Measurements from ENCODE around the gene NDUFC2.
"Not testable (repeated sequence)": the region's sequence is repeated elsewhere in the genome, so short reads cannot be mapped to it uniquely, and the experiment has no call there.

The NDUFC2 gene

DNA sequence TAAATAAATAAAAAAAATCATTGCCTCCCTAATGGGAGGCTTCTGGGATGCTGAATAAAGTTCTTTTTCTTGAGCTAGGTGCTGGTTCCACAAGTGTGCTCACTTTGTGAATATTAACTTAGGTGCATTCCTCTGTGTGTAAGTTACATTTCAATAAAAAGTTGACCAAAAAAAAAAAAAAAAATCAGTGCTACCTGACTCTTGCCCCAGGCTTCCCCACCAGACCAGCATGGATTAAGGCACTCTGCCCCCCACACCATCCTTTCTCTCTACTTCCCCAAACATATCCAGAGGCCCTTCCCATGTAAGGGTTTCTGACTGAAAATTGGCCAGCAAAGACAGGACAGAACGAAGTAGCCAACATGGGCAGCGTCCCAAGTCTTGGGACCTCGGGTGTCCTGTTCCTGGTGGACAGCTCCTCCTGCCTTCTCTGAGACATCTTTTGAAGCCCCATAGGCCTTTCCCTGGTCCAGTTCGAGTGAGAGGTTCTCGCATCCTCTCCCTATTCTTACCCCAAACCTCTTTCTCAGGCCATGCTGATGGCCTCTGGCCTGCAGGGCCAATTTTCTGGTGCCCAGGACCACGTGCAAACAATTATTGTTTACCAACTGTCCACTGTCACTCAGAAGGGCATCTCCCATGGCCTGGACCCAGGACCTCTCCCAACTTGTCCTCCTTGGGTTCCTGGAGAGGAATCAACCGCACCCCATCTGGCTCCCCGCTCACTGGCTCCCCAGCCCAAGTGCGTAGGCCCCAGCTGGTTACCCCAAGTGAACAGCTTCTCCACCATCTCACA lies 41.6 kb downstream of the NDUFC2 start:
- ATAC-seq (replicated peaks) (no peak), DNase-seq (no peak)
- Mint-ChIP-seq H3K4me3 (no peak overlapping the region), H3K4me1 (peaks cover 10 to 11% of the 10 kb centered on the region in 2 donors), H3K27me3 (no peaks in the 10 kb centered on the region), H3K9me3 (no peaks in the 10 kb centered on the region), H3K27ac (no peak overlapping the region), H3K36me3 (no peaks in the 10 kb centered on the region)

DNA sequence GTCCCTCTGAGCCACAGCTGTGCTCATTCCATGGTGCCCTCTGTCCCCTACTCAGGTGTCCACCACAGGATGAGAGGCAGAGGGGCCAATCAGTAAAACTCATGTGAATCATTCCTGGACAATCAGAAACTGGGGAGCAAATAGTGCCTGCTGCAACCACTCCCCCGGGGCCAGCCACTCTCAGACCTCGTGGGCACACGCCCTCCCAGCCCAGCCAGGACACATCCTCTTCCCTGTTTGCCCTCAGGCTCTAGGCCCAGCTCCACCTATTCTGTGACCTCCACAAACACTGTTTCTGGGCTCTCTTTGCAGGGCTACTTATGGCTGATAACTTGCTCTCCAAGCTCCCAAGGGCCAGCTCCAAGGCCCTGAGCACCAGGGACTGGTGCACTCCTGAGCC lies 42.6 kb downstream of the NDUFC2 start:
- no peaks in the 10 kb centered on the region for H3K36me3 Mint-ChIP-seq
- peak overlapping the region; percentile 5 for H3K27ac Mint-ChIP-seq
- no peak for DNase-seq

DNA sequence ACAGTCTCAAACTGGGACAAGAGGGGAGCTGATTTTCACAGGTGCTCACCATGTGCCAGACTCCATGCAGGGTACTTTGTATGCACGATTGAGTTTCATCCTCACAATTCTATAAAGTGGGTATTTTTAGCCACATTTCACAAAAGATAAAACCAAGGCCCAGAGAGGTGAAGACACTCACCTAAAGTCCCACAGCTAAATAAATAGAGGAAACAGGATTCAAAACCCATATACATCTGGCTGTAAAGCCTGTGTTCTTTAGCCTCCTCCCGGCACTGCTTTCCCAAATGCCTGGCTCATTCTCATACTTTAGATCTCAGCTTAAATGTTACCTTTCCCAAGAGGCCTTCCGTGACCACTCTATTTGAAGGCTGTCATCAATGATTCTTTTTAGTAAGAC lies 43.3 kb downstream of the NDUFC2 start:
- Mint-ChIP-seq H3K27me3 (no peaks in the 10 kb centered on the region), H3K4me1 (peaks cover 11 to 12% of the 10 kb centered on the region in 2 donors), H3K4me3 (no peak overlapping the region), H3K36me3 (no peaks in the 10 kb centered on the region), H3K9me3 (no peaks in the 10 kb centered on the region), H3K27ac (no peak overlapping the region)
- ATAC-seq (replicated peaks), result no peak
- no peak for DNase-seq

More for the DNA sequence above, 42.6 kb downstream of the NDUFC2 start:
- Mint-ChIP-seq H3K9me3 (no peaks in the 10 kb centered on the region), H3K27me3 (no peaks in the 10 kb centered on the region), H3K4me3 (no peak overlapping the region), H3K4me1 (peaks cover 10 to 11% of the 10 kb centered on the region in 2 donors)
- no peak for ATAC-seq (replicated peaks)

DNA sequence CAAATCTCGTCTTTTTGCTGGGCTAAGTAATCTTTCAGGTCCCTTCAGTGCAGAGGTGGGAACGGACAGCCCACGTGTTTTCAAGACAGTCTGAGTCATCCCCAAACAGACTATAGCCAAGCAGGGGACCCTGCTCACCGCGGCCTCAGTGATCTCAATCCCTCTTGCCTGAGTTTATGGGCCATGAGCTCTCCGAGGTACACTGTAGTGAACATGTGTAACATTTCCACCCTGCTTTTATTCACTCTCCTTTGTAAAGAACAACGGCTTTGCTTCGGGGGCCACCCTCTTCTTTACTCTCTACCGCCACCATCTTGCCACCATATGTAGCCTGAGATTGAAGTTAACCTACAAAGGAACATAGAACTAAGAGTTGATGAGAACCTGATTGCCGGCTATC lies 45.0 kb downstream of the NDUFC2 start:
- no peak for DNase-seq
- Mint-ChIP-seq H3K4me3 (no peak overlapping the region), H3K27me3 (no peaks in the 10 kb centered on the region), H3K36me3 (no peaks in the 10 kb centered on the region), H3K27ac (no peak overlapping the region), H3K9me3 (no peaks in the 10 kb centered on the region), H3K4me1 (peaks cover 2 to 5% of the 10 kb centered on the region in 2 donors)
- ATAC-seq (replicated peaks), result no peak

DNA sequence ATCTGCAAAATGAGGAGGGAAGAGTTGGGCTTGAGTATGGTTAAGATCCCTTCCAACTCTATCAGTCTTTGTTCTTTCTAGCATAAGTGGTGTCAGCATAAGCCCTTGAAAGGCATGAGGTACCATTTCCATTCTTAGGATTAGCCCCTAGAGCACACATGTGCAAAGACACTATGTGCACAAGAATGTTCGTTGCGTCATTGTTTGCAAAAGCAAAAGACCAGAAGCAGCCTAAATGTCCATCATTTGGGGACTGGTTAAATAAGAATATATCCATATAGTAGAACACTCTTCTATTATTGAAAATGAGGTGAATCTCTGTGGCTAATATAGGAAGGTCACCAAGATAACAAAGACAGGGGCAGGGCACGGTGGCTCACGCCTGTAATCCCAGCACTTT lies 46.6 kb downstream of the NDUFC2 start:
- H3K4me1 Mint-ChIP-seq, result peaks cover 0 to 5% of the 10 kb centered on the region in 2 donors
- peaks cover 0 to under 1% of the 10 kb centered on the region in 2 donors for H3K9me3 Mint-ChIP-seq

DNA sequence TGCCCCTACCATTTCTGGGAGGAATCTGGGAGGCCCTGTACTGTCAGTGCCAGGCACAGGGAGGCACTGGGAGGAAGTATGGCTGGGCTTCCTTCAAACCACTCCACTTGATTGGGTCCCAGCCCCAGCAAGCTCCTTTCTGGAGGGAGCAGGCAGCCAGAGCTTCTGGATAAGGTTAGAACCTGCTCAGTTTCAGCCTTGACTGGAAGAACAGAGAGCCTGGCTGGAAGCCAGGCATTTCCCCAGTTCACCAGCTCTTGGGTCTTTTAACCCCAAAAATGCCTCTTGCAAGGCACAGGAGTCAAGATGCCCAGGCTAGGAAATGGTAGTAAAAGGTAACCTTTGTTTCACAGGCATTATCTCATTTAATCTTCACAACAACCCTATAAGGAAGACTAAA lies 47.6 kb downstream of the NDUFC2 start:
- DNase-seq (no peak), ATAC-seq (replicated peaks) (no peak)
- no peaks in the 10 kb centered on the region for H3K27me3 Mint-ChIP-seq
- H3K36me3 Mint-ChIP-seq, result no peaks in the 10 kb centered on the region
- no peak overlapping the region for H3K4me3 Mint-ChIP-seq
- peaks cover 4% of the 10 kb centered on the region in 2 donors for H3K9me3 Mint-ChIP-seq
- peaks cover 0 to 5% of the 10 kb centered on the region in 2 donors for H3K4me1 Mint-ChIP-seq
- no peak overlapping the region for H3K27ac Mint-ChIP-seq

More for the DNA sequence above, 46.6 kb downstream of the NDUFC2 start:
- Mint-ChIP-seq H3K27me3 (no peaks in the 10 kb centered on the region), H3K36me3 (no peaks in the 10 kb centered on the region), H3K4me3 (no peak overlapping the region), H3K27ac (no peak overlapping the region)
- DNase-seq (no peak), ATAC-seq (replicated peaks) (no peak)

DNA sequence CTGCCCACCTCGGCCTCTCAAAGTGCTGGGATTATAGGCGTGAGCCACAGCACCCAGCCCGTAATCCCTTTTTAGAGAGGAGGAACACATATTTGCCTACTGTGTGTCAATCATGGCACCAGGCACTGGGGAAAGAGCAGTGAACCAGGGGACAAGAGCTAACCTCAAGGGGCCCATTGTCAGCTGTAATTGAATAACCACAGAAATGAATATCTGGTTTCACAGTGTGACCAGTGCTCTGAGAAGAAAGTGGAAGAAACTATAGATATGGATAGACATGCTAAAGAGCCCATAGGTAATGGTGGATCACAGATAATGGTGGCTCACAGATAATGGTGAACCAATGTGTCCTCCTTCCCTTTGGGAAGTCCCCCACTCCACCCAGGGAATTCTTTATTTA lies 48.0 kb downstream of the NDUFC2 start:
- ATAC-seq (replicated peaks), result no peak
- no peak overlapping the region for H3K4me3 Mint-ChIP-seq
- H3K27ac Mint-ChIP-seq, result no peak overlapping the region
- H3K27me3 Mint-ChIP-seq, result no peaks in the 10 kb centered on the region
- peaks cover 4% of the 10 kb centered on the region in 2 donors for H3K9me3 Mint-ChIP-seq
- DNase-seq, result no peak
- peaks cover 0 to 5% of the 10 kb centered on the region in 2 donors for H3K4me1 Mint-ChIP-seq
- H3K36me3 Mint-ChIP-seq, result no peaks in the 10 kb centered on the region

DNA sequence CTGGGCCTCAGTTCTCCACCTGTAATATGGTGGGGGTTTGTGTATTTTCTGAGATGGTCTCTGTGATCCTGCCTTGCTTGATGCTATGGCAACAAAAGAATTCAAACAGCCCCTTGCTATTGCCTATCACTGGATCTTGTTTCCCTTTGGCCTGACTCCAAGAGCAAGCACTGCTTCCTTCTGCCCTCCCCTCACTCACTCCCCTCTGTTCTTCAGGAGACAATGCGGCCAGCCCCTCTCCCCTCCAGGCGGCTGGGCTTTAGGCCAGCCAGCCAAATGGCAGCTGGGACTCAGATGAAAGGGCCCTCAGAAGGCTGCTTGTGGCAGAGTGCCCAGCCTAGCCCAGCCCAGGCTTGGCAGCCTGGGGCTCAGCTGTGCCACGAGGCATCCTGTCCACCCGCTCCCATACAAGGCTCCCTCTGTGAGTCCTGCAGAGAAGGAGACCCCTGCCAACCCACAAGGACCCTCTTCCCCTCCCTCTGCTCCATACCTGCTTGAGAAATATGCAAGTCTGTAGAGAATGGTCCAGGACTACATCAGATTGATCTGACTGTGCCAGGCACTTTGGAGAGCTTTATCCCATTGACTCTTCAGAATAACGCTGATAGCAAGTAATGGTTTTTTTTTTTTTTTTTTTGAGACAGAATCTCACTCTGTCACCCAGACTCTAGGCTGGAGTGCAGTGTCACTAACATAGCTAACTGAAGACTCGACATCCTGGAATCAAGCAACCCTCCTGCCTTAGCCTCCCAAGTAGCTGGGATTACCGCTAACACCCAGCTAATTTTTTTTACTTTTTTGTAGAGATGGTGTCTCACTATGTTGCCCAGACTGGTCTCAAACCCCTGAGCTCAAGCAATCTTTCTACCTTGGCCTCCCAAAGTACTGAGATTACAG lies 49.0 kb downstream of the NDUFC2 start:
- Mint-ChIP-seq H3K4me3 (no peak overlapping the region), H3K27ac (no peak overlapping the region), H3K9me3 (peaks cover 4% of the 10 kb centered on the region in 2 donors), H3K27me3 (no peaks in the 10 kb centered on the region), H3K36me3 (peaks cover 0 to 2% of the 10 kb centered on the region in 2 donors), H3K4me1 (peaks cover 0 to 5% of the 10 kb centered on the region in 2 donors)
- no peak for ATAC-seq (replicated peaks)
- DNase-seq, result no peak

DNA sequence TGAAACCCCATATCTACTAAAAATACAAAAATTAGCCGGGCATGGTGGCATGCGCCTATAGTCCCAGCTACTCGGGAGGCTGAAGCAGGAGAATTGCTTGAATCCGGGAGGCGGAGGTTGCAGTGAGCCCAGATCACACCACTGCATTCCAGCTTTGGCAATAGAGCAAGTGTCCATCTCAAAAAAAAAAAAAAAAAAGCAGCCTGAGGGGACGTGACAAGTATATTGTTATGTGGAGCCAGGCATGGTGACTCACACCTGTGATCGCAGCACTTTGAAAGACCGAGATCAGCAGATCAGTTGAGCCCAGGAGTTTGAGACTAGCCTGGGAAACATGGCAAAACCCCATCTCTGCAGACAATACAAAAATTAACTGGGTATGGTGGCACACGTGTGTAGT lies 51.2 kb downstream of the NDUFC2 start:
- not testable (repeated sequence) for ATAC-seq (replicated peaks); H3K36me3 Mint-ChIP-seq; H3K27ac Mint-ChIP-seq; H3K27me3 Mint-ChIP-seq; DNase-seq; H3K9me3 Mint-ChIP-seq; H3K4me3 Mint-ChIP-seq; H3K4me1 Mint-ChIP-seq

DNA sequence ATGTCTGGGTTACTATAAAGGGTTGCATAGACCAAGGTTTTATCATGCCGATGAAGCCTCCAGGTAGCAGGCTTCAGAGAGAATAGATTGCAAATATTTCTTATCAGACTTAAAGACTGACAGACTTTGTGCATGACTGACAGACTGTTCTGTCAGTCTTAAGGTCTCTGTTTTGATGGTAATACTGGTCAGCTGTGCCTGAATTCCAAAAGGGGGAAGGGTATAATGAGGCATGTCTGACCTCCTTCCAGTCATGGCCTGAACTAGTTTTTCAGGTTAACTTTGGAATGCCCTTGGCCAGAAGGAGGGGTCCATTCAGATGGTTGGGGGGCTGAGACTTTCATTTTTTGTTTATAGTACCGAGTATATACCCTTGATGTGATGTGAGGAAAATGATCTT lies 51.9 kb downstream of the NDUFC2 start:
- Mint-ChIP-seq H3K9me3 (peaks cover 4% of the 10 kb centered on the region in 2 donors), H3K27ac (no peak overlapping the region), H3K27me3 (peaks cover 9 to 13% of the 10 kb centered on the region in 2 donors), H3K4me1 (peaks cover 3 to 5% of the 10 kb centered on the region in 2 donors), H3K4me3 (no peak overlapping the region), H3K36me3 (peaks cover 0 to 2% of the 10 kb centered on the region in 2 donors)
- ATAC-seq (replicated peaks) (no peak), DNase-seq (no peak)

DNA sequence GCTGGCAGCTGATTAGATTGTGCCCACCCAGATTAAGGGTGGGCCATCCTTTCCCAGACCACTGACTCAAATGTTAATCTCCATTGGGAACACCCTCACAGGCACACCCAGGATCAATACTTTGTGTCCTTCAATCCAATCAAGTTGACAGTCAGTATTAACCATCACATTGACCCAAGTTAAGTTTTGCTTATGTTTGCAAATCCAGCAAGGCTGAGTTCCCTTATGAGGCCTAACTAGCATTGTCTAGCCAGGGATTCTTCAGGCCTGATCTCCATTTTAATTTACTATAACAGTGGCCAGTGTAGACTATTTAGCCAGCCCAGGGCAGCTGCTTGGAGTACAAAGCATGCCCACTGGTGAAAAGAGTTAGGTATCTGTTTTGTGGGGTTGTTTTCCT lies 54.3 kb downstream of the NDUFC2 start:
- no peak overlapping the region for H3K4me3 Mint-ChIP-seq
- H3K4me1 Mint-ChIP-seq, result peaks cover 3 to 9% of the 10 kb centered on the region in 2 donors
- H3K36me3 Mint-ChIP-seq, result peaks cover 0 to 2% of the 10 kb centered on the region in 2 donors
- peaks cover 4% of the 10 kb centered on the region in 2 donors for H3K9me3 Mint-ChIP-seq
- DNase-seq, result no peak
- H3K27me3 Mint-ChIP-seq, result peaks cover 22 to 26% of the 10 kb centered on the region in 2 donors
- H3K27ac Mint-ChIP-seq, result no peak overlapping the region
- ATAC-seq (replicated peaks), result no peak

DNA sequence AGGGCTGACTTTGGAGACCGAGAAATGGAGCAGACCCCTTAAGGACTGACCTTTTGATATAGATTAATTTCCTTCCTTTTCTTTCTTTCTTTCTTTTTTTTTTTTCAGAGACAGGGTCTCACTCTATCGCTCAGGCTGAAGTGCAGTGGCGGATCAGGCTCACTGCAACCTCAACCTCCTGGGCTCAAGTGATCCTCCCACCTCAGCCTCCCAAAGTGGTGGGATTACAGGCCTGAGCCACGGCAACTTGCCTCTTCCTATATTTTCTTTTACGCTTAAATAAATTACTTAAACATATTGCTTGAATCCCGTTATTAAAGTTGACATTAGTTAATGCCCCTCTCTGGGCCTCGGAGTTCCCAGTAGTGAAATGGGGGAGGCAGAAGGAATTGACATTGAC lies 56.2 kb downstream of the NDUFC2 start:
- H3K36me3 Mint-ChIP-seq, result peaks cover 0 to 2% of the 10 kb centered on the region in 2 donors
- ATAC-seq (replicated peaks), result no peak
- peaks cover 4% of the 10 kb centered on the region in 2 donors for H3K9me3 Mint-ChIP-seq
- peaks cover 22 to 26% of the 10 kb centered on the region in 2 donors for H3K27me3 Mint-ChIP-seq
- H3K4me1 Mint-ChIP-seq, result peaks cover 3 to 9% of the 10 kb centered on the region in 2 donors
- no peak overlapping the region for H3K4me3 Mint-ChIP-seq
- DNase-seq, result no peak
- H3K27ac Mint-ChIP-seq, result no peak overlapping the region

DNA sequence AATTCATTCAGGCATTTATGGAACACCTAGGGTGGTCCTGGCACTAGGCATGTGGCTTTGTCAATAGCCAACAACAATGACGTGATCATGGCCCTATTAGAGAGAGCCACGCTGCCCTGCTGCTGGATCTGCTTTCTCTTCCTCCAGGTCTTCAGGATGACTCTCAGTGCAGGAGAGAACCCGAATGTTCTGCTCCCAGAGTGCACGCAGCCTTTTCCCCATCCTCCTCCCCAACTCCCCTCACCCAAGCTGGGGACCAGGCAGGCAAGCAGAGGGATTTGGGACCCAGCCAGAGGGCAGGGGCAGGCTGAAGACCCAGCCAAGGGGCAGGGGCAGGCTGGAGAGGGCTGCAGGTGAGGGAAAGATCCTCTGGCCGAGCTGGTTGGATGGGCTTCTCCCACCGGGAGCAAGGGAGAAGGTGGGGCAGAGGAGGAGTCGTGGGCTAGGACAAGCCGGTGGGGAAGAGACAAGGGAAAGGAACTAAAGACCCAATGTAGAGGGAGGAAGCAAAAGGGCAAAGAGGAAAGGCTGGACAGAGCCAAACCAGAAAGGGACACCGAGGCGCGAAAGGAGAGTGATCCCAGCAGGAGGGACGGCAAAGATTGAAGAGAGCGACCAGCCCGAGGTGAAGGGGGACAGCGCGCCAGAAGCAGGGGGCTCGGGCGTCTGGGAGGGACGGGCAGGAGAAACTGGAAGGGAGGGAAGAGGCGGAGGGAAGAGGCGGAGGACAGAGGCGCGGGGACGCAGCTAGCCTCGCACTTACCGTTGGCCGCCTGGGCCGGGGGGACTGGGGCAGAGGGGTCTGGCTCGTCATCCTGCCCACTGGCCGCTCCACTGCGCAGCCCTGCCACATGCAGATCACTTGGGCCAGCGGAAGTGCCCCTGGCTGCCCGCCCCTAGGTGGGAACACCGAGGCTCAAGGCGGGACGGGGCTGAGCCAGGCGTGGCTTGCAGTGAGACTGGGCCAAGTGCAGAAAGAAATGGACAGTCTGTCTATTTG lies 57.0 kb downstream of the NDUFC2 start, which contains the start of gene KCTD14:
Gene KCTD14, minus strand, starts transcription at position 880 of the 1,000 bp plus-strand sequence. Its CDS starts 27 bp downstream, at position 853.
- Mint-ChIP-seq H3K4me3 (peak within 1 kb of the TSS in 1 of 2 donors; percentile 1), H3K9me3 (peaks cover 1 to 2% of the 10 kb centered on the region in 2 donors), H3K27ac (no peak within 1 kb of the TSS), H3K36me3 (peaks cover 0 to 2% of the 10 kb centered on the region in 2 donors), H3K4me1 (peaks cover 3 to 9% of the 10 kb centered on the region in 2 donors), H3K27me3 (peaks cover 22 to 26% of the 10 kb centered on the region in 2 donors)
- DNase-seq (no peak), ATAC-seq (replicated peaks) (peak; percentile 36)
